Keratinocyte (primary cell): ENCODE measurements around the gene STKLD1. TPM values are rescaled to one million over a fixed set of nuclear protein-coding genes. Genes with fewer than 3 reads are reported as not detected.

Experiments
- DNase-seq: peaks from one replicate; pipeline ENCODE4 v3.0.0-alpha.2; 2011; ENCODE audit warnings: low read depth, missing footprints, low spot score
- FAIRE-seq: peaks from 2 replicates; lab custom pipeline; 2011; peaks lifted over from hg19 to GRCh38; lab: Jason Lieb, UNC
- H2AFZ ChIP-seq: 2 replicates; pipeline ENCODE4 v1.6.0; 2012; ENCODE audit warnings: low read length, control low read depth, inconsistent platforms; ENCODE audit not compliant: control insufficient read depth
- H3K27ac ChIP-seq: 2 replicates; pipeline ENCODE4 v1.5.1; 2011; ENCODE audit warnings: low read length; ENCODE audit not compliant: control insufficient read depth, insufficient read depth
- H3K27me3 ChIP-seq: 3 replicates; pipeline ENCODE4 v1.6.0; 2011; ENCODE audit warnings: low read length; ENCODE audit not compliant: control insufficient read depth, insufficient read depth; ENCODE audit errors: extremely low read depth
- H3K36me3 ChIP-seq, 2 experiments: 2 replicates in 1 of 2; 3 replicates in 1 of 2; pipeline ENCODE4 v1.5.1; 2011; ENCODE audit warnings: low read length in 2 of 2, mild to moderate bottlenecking in 1 of 2; ENCODE audit not compliant: control insufficient read depth in 2 of 2, insufficient read depth in 2 of 2; ENCODE audit errors: extremely low read depth in 1 of 2
- H3K4me1 ChIP-seq: 3 replicates; pipeline ENCODE4 v1.5.1; 2011; ENCODE audit warnings: low read length; ENCODE audit not compliant: control insufficient read depth, insufficient read depth; ENCODE audit errors: extremely low read depth
- H3K4me2 ChIP-seq: 3 replicates; pipeline ENCODE4 v1.6.0; 2011; ENCODE audit warnings: low read depth, low read length; ENCODE audit not compliant: control insufficient read depth, insufficient read depth; ENCODE audit errors: extremely low read depth
- H3K4me3 ChIP-seq, 3 experiments: fragments of 200-600 bp in 1 of 3; sonication (generic) in 1 of 3; 2 replicates in 2 of 3; 3 replicates in 1 of 3; pipeline ENCODE4 v1.5.1; 2011 to 2016; ENCODE audit warnings: low read length in 3 of 3, mild to moderate bottlenecking in 3 of 3, control low read depth in 2 of 3, inconsistent platforms in 1 of 3, low read depth in 1 of 3, mixed read lengths in 1 of 3, mixed run types in 1 of 3, moderate library complexity in 1 of 3; ENCODE audit not compliant: control insufficient read depth in 2 of 3, insufficient read depth in 2 of 3; ENCODE audit errors: extremely low read depth in 1 of 3
- H3K79me2 ChIP-seq: 2 replicates; pipeline ENCODE4 v1.6.0; 2012; ENCODE audit warnings: low read length; ENCODE audit not compliant: control insufficient read depth, insufficient read depth
- H3K9ac ChIP-seq: 3 replicates; pipeline ENCODE4 v1.6.0; 2011; ENCODE audit warnings: low read length; ENCODE audit not compliant: control insufficient read depth, insufficient read depth; ENCODE audit errors: extremely low read depth
- H3K9me1 ChIP-seq: 3 replicates; pipeline ENCODE4 v1.6.0; 2011; ENCODE audit warnings: low read length; ENCODE audit not compliant: control insufficient read depth, insufficient read depth; ENCODE audit errors: extremely low read depth
- H3K9me3 ChIP-seq: 2 replicates; pipeline ENCODE4 v1.5.1; 2012; ENCODE audit warnings: low read depth, low read length; ENCODE audit not compliant: control insufficient read depth
- H4K20me1 ChIP-seq: 3 replicates; pipeline ENCODE4 v1.6.0; 2011; ENCODE audit warnings: low read length; ENCODE audit not compliant: control insufficient read depth, insufficient read depth; ENCODE audit errors: extremely low read depth
- EZH2 ChIP-seq: IDR thresholded peaks from one replicate; pipeline ENCODE4 v1.6.1; 2012; ENCODE audit warnings: inconsistent platforms, mild to moderate bottlenecking, low read length, moderate library complexity
- dilution Hi-C: fragments of 300-500 bp; cut with MboI; formaldehyde crosslinking; loops from one replicate; pipeline ENCODE4 v1.7.0; 2020; ENCODE audit warnings: low sequenced_read_pairs; ENCODE audit not compliant: extremely low pct_ligation_motif_present
- polyA plus RNA-seq, 5 experiments: library from polyadenylated mRNA; depleted of rRNA in 3 of 5; stranded (reverse) in 3 of 5; stranded (forward) in 1 of 5; unstranded in 1 of 5; fragments of >200 nt; gene quantifications; 1 replicate in 1 of 5; 2 replicates in 3 of 5; 3 replicates in 1 of 5; pipeline versions ENCODE4 v1.2.1 to v1.2.3, GENCODE V29; 2011 to 2012; ENCODE audit warnings: missing spikeins in 2 of 5, low read depth in 1 of 5, low replicate concordance in 1 of 5
- TF ChIP-seq, protein P1 (sequence below), 3 experiments: IDR thresholded peaks in 1 of 3; conservative IDR thresholded peaks in 1 of 3; optimal IDR thresholded peaks in 1 of 3; 2 replicates in 2 of 3; 3 replicates in 1 of 3; pipeline versions ENCODE3 to v1.5.1; 2011; ENCODE audit warnings: low read length in 3 of 3, mild to moderate bottlenecking in 3 of 3, moderate library complexity in 2 of 3, control low read depth in 1 of 3, inconsistent platforms in 1 of 3; ENCODE audit not compliant: insufficient read depth in 2 of 3; ENCODE audit errors: extremely low read depth in 1 of 3

The STKLD1 gene
- polyA plus RNA-seq, 1 donor (not counting 4 experiments of a cell fraction or from before 2014, with no cell fraction given) = 0.77 TPM

DNA sequence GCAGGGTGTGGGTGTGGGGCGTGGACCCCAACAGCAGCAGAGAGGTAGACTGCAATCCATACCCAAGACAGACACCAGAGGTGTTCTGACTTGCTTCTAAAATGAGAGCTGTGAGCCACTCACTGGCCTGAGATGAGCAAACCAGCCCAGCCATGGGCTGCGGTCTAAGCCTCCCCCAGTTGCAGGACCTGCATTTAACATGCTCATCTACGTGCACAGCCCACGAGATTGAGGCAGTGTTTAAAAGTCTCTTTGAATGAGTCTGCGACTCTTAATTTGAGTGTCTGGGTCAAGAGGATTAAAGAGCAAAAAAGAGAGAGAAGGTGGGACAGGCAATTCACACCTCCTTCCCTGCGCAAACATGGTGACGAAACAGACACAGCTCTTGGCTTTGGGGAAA, 6.2 kb upstream of the STKLD1 start:
- DNase-seq (no peak), FAIRE-seq (no peak)
- no peak overlapping the region for H2AFZ ChIP-seq
- no peak for TF ChIP-seq EZH2
- TF ChIP-seq, protein P1, sequence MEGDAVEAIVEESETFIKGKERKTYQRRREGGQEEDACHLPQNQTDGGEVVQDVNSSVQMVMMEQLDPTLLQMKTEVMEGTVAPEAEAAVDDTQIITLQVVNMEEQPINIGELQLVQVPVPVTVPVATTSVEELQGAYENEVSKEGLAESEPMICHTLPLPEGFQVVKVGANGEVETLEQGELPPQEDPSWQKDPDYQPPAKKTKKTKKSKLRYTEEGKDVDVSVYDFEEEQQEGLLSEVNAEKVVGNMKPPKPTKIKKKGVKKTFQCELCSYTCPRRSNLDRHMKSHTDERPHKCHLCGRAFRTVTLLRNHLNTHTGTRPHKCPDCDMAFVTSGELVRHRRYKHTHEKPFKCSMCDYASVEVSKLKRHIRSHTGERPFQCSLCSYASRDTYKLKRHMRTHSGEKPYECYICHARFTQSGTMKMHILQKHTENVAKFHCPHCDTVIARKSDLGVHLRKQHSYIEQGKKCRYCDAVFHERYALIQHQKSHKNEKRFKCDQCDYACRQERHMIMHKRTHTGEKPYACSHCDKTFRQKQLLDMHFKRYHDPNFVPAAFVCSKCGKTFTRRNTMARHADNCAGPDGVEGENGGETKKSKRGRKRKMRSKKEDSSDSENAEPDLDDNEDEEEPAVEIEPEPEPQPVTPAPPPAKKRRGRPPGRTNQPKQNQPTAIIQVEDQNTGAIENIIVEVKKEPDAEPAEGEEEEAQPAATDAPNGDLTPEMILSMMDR (optimal IDR thresholded peaks at IDR 0.05 in 1 of 3, IDR thresholded peaks at IDR 0.05 in 1 of 3, conservative IDR thresholded peaks at IDR 0.05 in 1 of 3; ENCODE audit: extremely low read depth in 1 of 3, insufficient read depth in 2 of 3, low read length in 3 of 3) = no peak
- H3K27me3 ChIP-seq = no peaks in the 10 kb centered on the region
- peaks cover 34 to 55% of the 10 kb centered on the region in 2 experiments for H3K36me3 ChIP-seq
- H3K4me1 ChIP-seq = peaks cover 64% of the 10 kb centered on the region
- no peaks in the 10 kb centered on the region for H3K9me3 ChIP-seq
- peaks cover 62% of the 10 kb centered on the region for H4K20me1 ChIP-seq
- H3K27ac ChIP-seq = no peak overlapping the region
- peaks cover 8% of the 10 kb centered on the region for H3K9me1 ChIP-seq
- dilution Hi-C loops = no loop called here
- no peak overlapping the region for H3K9ac ChIP-seq
- no peak overlapping the region for H3K4me2 ChIP-seq
- H3K79me2 ChIP-seq = peaks cover 93% of the 10 kb centered on the region
- no peak overlapping the region for H3K4me3 ChIP-seq

DNA sequence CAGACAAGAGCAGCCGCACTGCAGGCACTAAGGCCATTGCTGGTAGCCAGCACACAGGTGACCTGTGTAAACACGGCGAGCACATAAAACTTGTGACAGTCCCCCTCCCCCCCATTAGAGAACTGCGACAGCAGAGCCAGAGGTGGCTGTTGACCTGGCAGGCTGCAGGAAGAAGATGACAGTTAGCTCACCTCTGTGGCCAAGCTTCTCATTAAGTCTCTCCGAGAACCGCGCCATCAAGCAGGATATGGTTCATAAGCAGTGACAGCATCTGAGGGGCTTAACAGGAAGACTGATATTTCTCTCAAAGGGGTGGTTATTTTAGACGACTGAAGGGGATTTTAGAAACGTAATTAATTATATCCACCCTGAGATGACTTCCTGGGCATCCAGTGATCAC, 5.5 kb upstream of the STKLD1 start:
- FAIRE-seq = no peak
- Histone ChIP-seq H3K4me1 (peaks cover 57% of the 10 kb centered on the region), H3K4me3 (no peak overlapping the region), H3K36me3 (peaks cover 34 to 49% of the 10 kb centered on the region in 2 experiments), H3K4me2 (peak overlapping the region; percentile 73), H3K9me3 (no peaks in the 10 kb centered on the region), H3K79me2 (peaks cover 98% of the 10 kb centered on the region), H3K9ac (no peak overlapping the region), H2AFZ (no peak overlapping the region), H3K27me3 (no peaks in the 10 kb centered on the region), H4K20me1 (peaks cover 61% of the 10 kb centered on the region), H3K9me1 (peaks cover 8% of the 10 kb centered on the region), H3K27ac (peak overlapping the region; percentile 24)
- dilution Hi-C loops = no loop called here
- TF ChIP-seq EZH2 = no peak
- TF ChIP-seq, protein P1 (optimal IDR thresholded peaks at IDR 0.05 in 1 of 3, IDR thresholded peaks at IDR 0.05 in 1 of 3, conservative IDR thresholded peaks at IDR 0.05 in 1 of 3; ENCODE audit: extremely low read depth in 1 of 3, insufficient read depth in 2 of 3, low read length in 3 of 3) = no peak
- DNase-seq = no peak
